ENCODE measurements around the gene MYADM.
A peak's percentile ranks its signal among the peaks of the same experiment; 100 is the strongest.
"Not testable (repeated sequence)": the region's sequence is repeated elsewhere in the genome, so short reads cannot be mapped to it uniquely, and the experiment has no call there.

MYADM gene

DNA sequence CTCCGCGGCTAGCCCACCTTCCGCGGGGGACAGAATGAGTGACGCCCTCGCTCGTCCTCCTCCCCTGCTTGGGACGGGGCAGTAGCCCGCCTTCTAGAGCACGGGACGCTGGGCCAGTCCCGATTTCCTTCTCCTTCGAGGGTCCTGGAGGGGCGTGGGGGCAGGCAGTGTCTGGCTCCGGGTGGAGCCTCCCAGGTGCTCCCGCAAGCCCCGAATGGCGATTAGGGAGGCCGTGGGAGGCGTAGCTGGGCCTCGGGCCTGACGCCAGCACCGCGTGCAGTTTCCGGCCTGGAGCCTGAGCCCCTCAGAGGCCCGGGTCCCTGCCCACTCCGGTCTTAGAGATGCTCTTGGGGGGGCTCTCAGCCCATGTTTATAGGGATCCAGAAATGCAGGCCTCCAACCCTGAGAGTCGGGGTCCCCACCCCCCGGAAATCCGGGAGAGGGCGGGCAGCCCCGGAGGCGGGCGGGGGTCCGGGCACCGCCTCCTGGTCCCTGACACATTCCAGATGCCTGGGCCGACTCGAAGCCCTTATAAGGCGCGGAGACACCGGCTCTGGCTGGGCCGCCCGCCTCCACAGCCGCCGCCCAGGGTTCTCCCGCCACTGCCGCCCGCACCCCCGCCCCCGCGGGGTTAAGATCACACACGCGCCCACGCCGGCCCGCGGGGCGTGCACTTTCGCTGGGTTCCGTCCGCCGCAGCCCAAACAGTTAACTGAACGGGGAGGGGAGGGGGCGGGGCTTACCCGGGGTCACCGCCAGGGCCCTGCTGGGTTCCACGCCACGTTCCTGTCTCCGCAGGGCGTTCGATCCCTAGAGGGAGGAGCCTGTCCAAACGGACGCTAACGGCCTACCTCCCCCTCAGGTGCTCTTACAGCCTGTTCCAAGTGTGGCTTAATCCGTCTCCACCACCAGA lies 1.5 kb downstream of the MYADM start:
- peak; percentile 82 for DNase-seq (ENCODE audit: low read depth)

- DNase-seq (ENCODE audit: low read depth) = not testable (repeated sequence)
These were observed 2.3 kb downstream of the MYADM start for GRCh38 chr19:53869805-53870484.

DNA sequence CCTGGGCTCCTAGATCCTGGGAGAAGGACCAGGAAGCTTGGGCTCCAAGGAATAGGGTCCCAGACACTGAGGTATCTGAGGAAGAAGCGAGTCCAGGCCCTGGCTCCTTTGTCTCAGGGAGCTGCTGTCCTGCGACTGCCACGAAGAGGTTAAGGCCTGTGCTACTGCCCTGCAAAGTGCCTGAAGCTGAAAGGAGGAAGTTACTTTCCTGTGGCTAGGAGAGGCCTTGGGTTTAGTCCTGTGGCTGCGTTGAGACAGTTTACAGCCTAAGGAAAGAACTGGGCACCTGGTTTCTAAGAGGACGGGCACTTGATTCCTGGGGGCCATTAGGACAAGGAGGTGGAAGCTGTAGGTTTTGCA lies 2.8 kb downstream of the MYADM start:
- DNase-seq (ENCODE audit: low read depth) = no peak

GRCh38 chr19:53871454-53871853 lies 3.8 kb downstream of the MYADM start:
- no peak for DNase-seq (ENCODE audit: low read depth)

- DNase-seq (ENCODE audit: low read depth) = no peak
These were observed 5.1 kb downstream of the MYADM start for GRCh38 chr19:53872762-53873161.

- DNase-seq (ENCODE audit: low read depth) = no peak
These were observed 6.3 kb downstream of the MYADM start for GRCh38 chr19:53873773-53874605.

DNA sequence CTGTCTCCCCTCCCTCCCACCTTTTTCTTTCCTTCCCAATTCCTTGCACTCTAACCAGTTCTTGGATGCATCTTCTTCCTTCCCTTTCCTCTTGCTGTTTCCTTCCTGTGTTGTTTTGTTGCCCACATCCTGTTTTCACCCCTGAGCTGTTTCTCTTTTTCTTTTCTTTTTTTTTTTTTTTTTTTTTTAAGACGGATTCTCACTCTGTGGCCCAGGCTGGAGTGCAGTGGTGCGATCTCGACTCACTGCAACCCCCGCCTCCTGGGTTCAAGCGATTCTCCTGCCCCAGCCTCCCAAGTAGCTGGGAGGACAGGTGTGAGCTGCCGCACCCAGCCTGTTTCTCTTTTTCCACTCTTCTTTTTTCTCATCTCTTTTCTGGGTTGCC lies 6.9 kb downstream of the MYADM start:
- no peak for DNase-seq (ENCODE audit: low read depth)

GRCh38 chr19:53875602-53876325 lies 8.1 kb downstream of the MYADM start:
- no peak for DNase-seq (ENCODE audit: low read depth)

DNA sequence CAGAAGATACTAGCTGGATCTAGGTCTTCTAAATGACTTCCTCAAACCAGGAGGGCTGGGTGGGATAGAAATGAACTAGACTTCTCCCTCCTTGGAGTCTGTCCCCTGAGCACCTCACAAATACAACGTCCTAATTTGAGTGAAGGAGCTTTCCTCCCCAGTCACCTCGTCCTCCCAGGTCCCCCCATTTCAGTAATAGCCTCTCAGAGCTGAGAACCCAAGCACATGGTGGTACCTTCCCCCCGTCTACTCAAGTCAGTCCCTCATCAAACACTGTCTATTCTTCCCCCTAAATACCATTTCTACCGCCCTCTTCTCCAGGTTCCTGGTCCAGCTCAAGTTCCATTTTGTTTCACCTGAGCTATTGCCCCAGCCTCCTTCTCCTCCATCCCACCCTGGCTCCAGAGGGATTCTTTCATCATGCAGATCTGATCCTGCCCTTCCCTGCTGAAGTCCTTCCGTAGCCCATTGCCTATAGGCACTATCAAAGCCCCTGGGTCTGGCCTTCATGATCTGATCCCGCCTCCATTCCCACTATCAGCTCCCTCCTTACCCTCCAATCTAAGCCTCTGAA lies 9.1 kb downstream of the MYADM start:
- DNase-seq (ENCODE audit: low read depth) = no peak

- no peak for DNase-seq (ENCODE audit: low read depth)
These were observed 9.7 kb downstream of the MYADM start for GRCh38 chr19:53877361-53877766.

- no peak for DNase-seq (ENCODE audit: low read depth)
These were observed 11.1 kb downstream of the MYADM start for GRCh38 chr19:53878776-53879139.

GRCh38 chr19:53879140-53880081 lies 11.7 kb downstream of the MYADM start:
- DNase-seq (ENCODE audit: low read depth) = peak; percentile 74

GRCh38 chr19:53880711-53881481 lies 13.2 kb downstream of the MYADM start:
- DNase-seq (ENCODE audit: low read depth) = no peak

- DNase-seq (ENCODE audit: low read depth) = peak; percentile 43
These were observed 14.1 kb downstream of the MYADM start, which contains the start of gene PRKCG for GRCh38 chr19:53881482-53882390. Gene PRKCG (plus strand): TSS chr19:53882197. CDS start chr19:53882495, 298 bp downstream.

- no peak for DNase-seq (ENCODE audit: low read depth)
These were observed 14.8 kb downstream of the MYADM start for GRCh38 chr19:53882391-53883050.

GRCh38 chr19:53883231-53883661 lies 15.6 kb downstream of the MYADM start:
- DNase-seq (ENCODE audit: low read depth) = no peak

- DNase-seq (ENCODE audit: low read depth) = no peak
These were observed 16.1 kb downstream of the MYADM start for GRCh38 chr19:53883741-53884140.

GRCh38 chr19:53884256-53884655 lies 16.6 kb downstream of the MYADM start:
- no peak for DNase-seq (ENCODE audit: low read depth)

All from stimulated activated CD8-positive, alpha-beta memory T cell treated with anti-CD3 and anti-CD28 coated beads, Interleukin-12 subunit alpha, Interleukin-12 subunit beta, amount 100 ng/mL, for 4 hours (primary cell).